Cardiac fibroblast (primary cell): ENCODE data around the gene ARID1A.

Experiments
- DNase-seq, 2 donors: peaks; one replicate each; pipeline versions ENCODE4 v3.0.0 to v3.0.0-alpha.2; 2010; ENCODE audit warnings: low read depth in 2 of 2
- H3K4me3 ChIP-seq, 2 donors: replicated peaks in 1 of 2; 1 replicate in 1 of 2; 2 replicates in 1 of 2; pipeline ENCODE4 v1.5.1; 2011; ENCODE audit warnings: low read depth in 2 of 2, low read length in 2 of 2, mild to moderate bottlenecking in 2 of 2, moderate library complexity in 1 of 2
- TF ChIP-seq, protein P1 (sequence below): IDR thresholded peaks from one replicate; pipeline ENCODE4 v1.5.1; 2011; ENCODE audit warnings: low read depth, mild to moderate bottlenecking, low read length, inconsistent platforms

ARID1A gene

DNA sequence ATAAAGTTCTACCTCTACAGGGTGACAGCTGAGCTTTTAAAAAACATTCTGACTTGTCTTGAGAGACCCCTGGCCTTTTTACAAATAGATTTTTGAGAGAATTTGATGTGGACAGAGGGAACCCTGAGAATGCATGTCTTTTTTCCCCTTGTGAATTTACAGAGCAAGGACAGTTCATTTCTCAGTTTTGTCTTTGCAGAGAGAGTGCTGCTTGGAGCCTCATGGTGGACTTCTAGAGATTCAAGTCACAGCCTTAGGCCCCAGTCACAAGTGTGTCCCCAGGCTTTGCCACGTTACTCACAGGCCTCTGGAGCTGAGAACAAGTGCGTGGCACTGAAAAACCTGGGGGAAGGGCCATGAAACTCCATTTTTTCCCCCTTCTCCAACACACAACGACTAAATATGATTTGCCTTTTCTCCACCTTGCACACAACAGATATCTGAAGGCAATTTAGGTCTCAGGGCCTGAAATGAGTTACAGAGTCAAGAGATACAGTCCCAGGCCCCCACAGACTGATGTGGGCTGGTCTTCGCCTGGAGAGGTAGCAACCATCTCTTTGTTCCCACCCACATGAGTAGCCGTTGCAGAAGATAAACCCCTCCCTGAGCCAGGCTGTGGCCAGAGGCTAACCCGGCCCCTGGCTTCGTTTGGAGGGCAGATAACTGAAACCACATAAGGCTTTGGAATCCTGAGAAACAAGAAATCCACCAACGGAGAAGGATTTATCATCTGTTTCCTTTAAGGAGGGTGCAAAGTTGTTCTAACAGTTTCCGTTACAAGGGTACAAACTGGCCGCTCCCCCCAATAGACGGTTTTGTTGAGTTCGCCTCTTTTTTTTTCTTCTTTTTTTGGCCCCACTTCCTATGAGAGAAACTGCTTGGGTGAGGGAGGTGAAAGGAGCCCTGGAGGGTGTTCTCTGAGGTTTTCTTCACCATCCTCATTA lies 90.9 kb downstream of the ARID1A start:
- DNase-seq: peak; percentile 83 to 91
- TF ChIP-seq, protein P1, sequence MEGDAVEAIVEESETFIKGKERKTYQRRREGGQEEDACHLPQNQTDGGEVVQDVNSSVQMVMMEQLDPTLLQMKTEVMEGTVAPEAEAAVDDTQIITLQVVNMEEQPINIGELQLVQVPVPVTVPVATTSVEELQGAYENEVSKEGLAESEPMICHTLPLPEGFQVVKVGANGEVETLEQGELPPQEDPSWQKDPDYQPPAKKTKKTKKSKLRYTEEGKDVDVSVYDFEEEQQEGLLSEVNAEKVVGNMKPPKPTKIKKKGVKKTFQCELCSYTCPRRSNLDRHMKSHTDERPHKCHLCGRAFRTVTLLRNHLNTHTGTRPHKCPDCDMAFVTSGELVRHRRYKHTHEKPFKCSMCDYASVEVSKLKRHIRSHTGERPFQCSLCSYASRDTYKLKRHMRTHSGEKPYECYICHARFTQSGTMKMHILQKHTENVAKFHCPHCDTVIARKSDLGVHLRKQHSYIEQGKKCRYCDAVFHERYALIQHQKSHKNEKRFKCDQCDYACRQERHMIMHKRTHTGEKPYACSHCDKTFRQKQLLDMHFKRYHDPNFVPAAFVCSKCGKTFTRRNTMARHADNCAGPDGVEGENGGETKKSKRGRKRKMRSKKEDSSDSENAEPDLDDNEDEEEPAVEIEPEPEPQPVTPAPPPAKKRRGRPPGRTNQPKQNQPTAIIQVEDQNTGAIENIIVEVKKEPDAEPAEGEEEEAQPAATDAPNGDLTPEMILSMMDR: no peak
- peak overlapping the region; percentile 68 to 70 for H3K4me3 ChIP-seq

DNA sequence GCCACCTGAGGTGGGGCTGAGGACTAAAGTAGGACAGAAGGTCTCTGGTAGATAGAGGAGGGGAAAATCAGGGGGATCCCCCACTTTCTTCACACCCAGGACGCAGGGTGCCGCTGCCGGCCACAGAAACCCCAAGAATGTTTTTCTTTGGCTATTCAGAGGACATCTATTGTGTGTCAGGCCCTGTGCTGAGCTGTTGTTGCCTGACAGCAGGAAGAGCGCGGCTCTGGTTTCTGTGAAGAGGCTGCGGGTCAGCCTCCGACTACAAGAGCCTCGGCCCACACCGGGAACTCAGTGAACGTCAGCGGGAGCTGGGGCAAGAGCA lies 91.5 kb downstream of the ARID1A start:
- TF ChIP-seq, protein P1: no peak
- peak in 1 of 2 donors; percentile 77 for DNase-seq
- H3K4me3 ChIP-seq: peak overlapping the region; percentile 68 to 70

DNA sequence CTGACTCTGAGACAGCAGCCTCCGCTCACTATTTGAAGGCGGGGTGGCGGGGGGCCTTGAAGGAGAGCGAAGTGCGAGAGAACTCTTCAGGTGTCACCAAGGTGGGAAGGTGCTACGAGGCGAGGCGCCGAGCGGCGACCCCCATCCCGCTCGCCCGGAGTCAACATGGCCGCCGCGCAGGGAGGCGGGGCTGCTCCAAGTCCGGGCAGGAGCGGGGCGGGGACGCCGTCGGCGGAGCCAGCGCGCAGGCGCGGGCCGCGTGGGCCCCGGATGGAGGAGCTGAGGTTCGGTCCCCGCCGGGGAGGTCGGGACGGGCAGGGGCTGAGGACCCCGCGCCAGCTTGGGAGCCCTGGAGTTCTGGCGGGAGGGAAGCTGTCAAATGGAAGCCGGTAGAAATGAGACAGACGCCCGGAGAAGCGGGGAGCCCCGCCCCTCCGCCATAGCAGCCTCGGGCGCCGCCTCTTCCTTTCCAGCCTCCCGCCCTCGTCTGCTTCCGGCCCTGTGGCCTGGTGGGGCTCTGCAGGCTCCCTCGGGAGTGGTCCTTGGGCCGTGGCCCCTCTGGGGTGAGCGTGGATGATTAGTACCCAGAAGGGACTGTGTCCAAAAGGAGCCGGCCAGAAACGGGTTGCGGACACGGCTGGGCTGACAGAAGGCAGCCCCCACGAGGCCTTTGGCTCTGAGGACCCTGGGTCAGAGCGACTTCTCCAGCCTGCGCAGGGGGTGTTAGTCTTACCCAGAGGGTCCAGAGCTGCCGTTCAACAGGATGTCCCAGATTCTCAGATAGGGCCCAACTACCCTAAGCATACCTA lies 92.1 kb downstream of the ARID1A start, which contains the start of gene PIGV:
PIGV (plus strand) TSS at position 245 of the 809 bp plus-strand sequence. CDS start 2,866 bp downstream, outside the sequence.
- TF ChIP-seq, protein P1: no peak
- peak; percentile 86 to 88 for DNase-seq
- peak within 1 kb of the TSS; percentile 68 to 70 for H3K4me3 ChIP-seq

DNA sequence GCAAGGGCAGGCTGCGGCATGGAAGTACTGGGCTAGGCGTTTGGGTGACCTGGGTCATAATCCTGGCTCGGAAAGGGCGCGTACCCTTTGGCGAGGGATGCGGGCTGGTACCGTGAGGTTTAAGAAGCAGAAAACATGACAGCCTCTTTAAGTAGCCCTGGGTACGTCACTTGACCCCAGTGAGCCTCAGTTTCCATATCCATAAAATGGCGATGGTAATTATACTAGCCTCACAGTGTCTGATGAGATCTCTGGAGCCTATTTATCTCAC lies 92.6 kb downstream of the ARID1A start:
- DNase-seq: no peak
- TF ChIP-seq, protein P1: no peak

DNA sequence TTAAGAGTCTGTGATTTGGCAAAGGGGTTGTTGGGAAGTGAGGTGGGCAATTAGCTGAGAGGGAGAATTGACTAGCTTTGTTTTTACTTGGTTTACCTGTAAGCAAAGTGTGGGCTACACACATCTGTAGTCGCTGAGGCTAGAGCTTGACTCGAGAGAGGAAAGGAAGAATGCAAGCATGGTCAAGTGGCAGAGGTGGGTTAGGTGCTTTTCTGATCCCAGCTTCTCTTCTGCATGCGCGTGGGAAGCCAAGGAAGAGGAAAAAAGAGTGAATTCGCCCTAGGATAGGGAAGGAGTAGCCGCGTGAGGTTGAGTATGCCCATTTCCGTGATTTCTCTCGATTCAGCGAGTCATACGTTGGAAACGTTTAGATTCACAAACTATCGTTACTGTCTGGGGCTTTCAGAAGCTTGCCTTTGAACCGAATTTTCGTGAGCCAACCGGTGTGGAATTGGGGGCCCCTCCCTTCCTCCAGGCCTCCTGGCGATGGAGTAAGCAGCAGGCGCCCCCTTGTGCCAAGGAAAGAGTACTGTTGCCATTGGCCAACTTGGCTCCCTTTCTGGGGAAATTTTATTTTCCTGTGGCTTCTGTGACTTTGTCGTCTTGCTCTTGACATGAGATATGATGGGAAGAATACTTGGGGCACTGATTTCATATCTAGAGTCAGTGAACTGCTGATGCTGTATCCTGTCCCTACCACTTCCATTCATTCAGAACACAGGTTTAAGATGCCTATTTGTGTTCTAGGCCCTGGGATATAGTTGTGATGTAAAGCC lies 93.2 kb downstream of the ARID1A start:
- peak overlapping the region; percentile 68 to 70 for H3K4me3 ChIP-seq
- TF ChIP-seq, protein P1: peak; percentile 93
- DNase-seq: peak; percentile 91 to 93

More for the DNA sequence above, 92.6 kb downstream of the ARID1A start:
- peak overlapping the region; percentile 68 to 70 for H3K4me3 ChIP-seq

DNA sequence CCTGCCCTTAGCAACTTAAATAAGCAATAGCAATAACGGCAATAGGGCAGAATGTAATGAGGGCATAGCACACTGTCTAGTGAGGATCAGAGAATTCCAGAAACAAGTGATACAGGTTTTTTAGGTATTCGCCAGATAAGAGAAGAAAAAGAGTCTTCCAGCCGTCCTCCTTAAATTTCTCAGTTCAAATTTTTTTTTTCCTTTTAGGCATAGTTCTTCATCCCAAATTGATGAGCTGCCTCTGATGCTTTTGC lies 93.7 kb downstream of the ARID1A start:
- H3K4me3 ChIP-seq: no peak overlapping the region
- no peak for DNase-seq
- TF ChIP-seq, protein P1: no peak
